Naive thymus-derived CD8-positive, alpha-beta T cell (primary cell): ENCODE data around the gene GPR3. TPM values are rescaled to one million over a fixed set of nuclear protein-coding genes. Genes with fewer than 3 reads are reported as not detected.
A peak's percentile ranks its signal among the peaks of the same experiment; 100 is the strongest.

ENCODE experiments used
- ATAC-seq, 2 donors: fragments of 150-1000 bp; cut with Tn5 transposase in 1 of 2; sonication (Bioruptor Pico), chemical (Tn5 transposase) in 1 of 2; 1 replicate in 1 of 2; 2 replicates in 1 of 2; pipeline ENCODE4 v1.10.0; 2021; ENCODE audit warnings: mild to moderate bottlenecking in 2 of 2, moderate library complexity in 2 of 2
- POLR2A ChIA-PET: fragments of 350-600 bp; sonication (Branson Sonifier 250); formaldehyde crosslinking; loops from one replicate; lab custom pipeline; 2021; ENCODE audit warnings: antibody characterized with exemption; lab: Charles Lee
- DNase-seq, 10 donors: peaks; one replicate each; pipeline versions ENCODE4 v3.0.0 to v3.0.0-alpha.2; 2020 to 2022
- H3K27ac Mint-ChIP-seq, 10 donors: one replicate each; pipeline ENCODE4 v1.8.0; 2020 to 2022; ENCODE audit warnings: mild to moderate bottlenecking in 10 of 10, mixed read lengths in 10 of 10, moderate library complexity in 4 of 10, inconsistent platforms in 1 of 10
- H3K27me3 Mint-ChIP-seq, 5 donors: one replicate each; pipeline ENCODE4 v1.8.0; 2021 to 2022; ENCODE audit warnings: mixed read lengths in 5 of 5
- H3K36me3 Mint-ChIP-seq, 3 donors: one replicate each; pipeline ENCODE4 v1.8.0; 2020 to 2022; ENCODE audit warnings: mixed read lengths in 3 of 3, mild to moderate bottlenecking in 2 of 3, inconsistent platforms in 1 of 3
- H3K4me1 Mint-ChIP-seq, 4 donors: one replicate each; pipeline ENCODE4 v1.8.0; 2021 to 2022; ENCODE audit warnings: mixed read lengths in 4 of 4
- H3K4me3 Mint-ChIP-seq, 10 donors: one replicate each; pipeline ENCODE4 v1.8.0; 2020 to 2022; ENCODE audit warnings: mild to moderate bottlenecking in 10 of 10, mixed read lengths in 10 of 10, moderate library complexity in 6 of 10, inconsistent platforms in 1 of 10
- H3K9me3 Mint-ChIP-seq, 9 donors: one replicate each; pipeline ENCODE4 v1.8.0; 2020 to 2022; ENCODE audit warnings: mixed read lengths in 9 of 9, mild to moderate bottlenecking in 3 of 9, inconsistent platforms in 1 of 9, moderate library complexity in 1 of 9
- polyA plus RNA-seq, 3 donors: library from polyadenylated mRNA; unstranded; fragments of 300-500 nt; fragmentation: Illumina TruSeq; gene quantifications; one replicate each; pipeline ENCODE4 v1.2.3, GENCODE V29; 2021
- total RNA-seq, 8 experiments: library from RNA in 2 of 8; stranded (reverse) in 2 of 8; gene quantifications; one replicate each; pipeline ENCODE4 v1.2.3 and lab custom pipeline; 2021 to 2026

Gene GPR3
- total and polyA plus RNA-seq, 5 experiments from 2014 or later = 0.10 to 0.28 TPM; not detected in 3

- H3K9me3 Mint-ChIP-seq = no peaks in the 10 kb centered on the region
- DNase-seq (peak in 5 of 10 donors; percentile 28 to 61 (median 30)), ATAC-seq (peak; percentile 8 to 51)
- H3K27me3 Mint-ChIP-seq = no peaks in the 10 kb centered on the region
- H3K36me3 Mint-ChIP-seq = no peaks in the 10 kb centered on the region
- H3K27ac Mint-ChIP-seq = peak overlapping the region in 9 of 10 donors; percentile 46 to 92 (median 71)
- POLR2A ChIA-PET = interaction anchor here (1.9 to 9.7 kb wide), 2 partner anchors 11 to 18 kb away, joined by 6 to 142 read pairs; partner anchors contain the start of gene SYTL1
- peaks cover 22 to 68% (median 61%) of the 10 kb centered on the region in 4 donors for H3K4me1 Mint-ChIP-seq
- peak overlapping the region; percentile 64 to 88 (median 79) for H3K4me3 Mint-ChIP-seq
Observed at GRCh38 chr1:27360159-27361043, 32.0 kb upstream of the GPR3 start.

GRCh38 chr1:27361044-27361402 is 31.4 kb upstream of the GPR3 start:
- H3K27me3 Mint-ChIP-seq = no peaks in the 10 kb centered on the region
- peak overlapping the region in 2 of 10 donors; percentile 19 to 25 for H3K27ac Mint-ChIP-seq
- no peaks in the 10 kb centered on the region for H3K9me3 Mint-ChIP-seq
- POLR2A ChIA-PET = interaction anchor here (1.3 to 1.9 kb wide), 2 partner anchors 12 to 22 kb away, joined by 3 to 6 read pairs; partner anchors contain the start of gene CD164L2
- DNase-seq (no peak), ATAC-seq (no peak)
- no peaks in the 10 kb centered on the region for H3K36me3 Mint-ChIP-seq
- H3K4me1 Mint-ChIP-seq = peaks cover 25 to 66% (median 61%) of the 10 kb centered on the region in 4 donors
- peak overlapping the region in 9 of 10 donors; percentile 40 to 88 (median 72) for H3K4me3 Mint-ChIP-seq

DNA sequence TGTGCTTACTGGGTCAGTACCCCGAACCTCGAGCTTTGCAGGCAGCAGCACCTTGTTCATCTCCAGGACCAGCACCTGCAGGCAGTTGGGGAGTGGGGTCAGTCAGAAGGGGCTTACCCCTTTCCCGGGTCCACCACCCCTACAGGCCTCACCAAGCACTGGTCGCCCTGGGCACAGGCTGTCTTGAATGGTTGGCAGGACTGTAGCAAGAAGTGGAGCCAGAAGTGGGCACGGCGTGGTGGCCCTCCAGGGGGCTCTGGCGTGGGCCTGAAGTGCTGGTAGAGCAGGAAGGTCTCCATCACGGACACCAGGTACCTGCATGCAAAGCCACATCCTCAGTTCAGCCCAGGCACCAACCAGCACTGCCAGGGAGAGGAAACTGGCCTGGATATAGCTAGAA is 30.9 kb upstream of the GPR3 start:
- Mint-ChIP-seq H3K27ac (peak overlapping the region in 1 of 10 donors; percentile 41), H3K4me3 (peak overlapping the region in 5 of 10 donors; percentile 18 to 79 (median 45)), H3K27me3 (no peaks in the 10 kb centered on the region), H3K9me3 (no peaks in the 10 kb centered on the region), H3K4me1 (peaks cover 25 to 62% (median 58%) of the 10 kb centered on the region in 4 donors), H3K36me3 (no peaks in the 10 kb centered on the region)
- no peak for ATAC-seq
- DNase-seq = no peak
- POLR2A ChIA-PET = interaction anchor here (0.6 to 1.9 kb wide), 3 partner anchors 9 to 21 kb away, joined by 3 to 6 read pairs (median 3); partner anchors contain the start of gene CD164L2

- H3K4me3 Mint-ChIP-seq = peak overlapping the region in 7 of 10 donors; percentile 38 to 78 (median 50)
- peaks cover 25 to 58% (median 48%) of the 10 kb centered on the region in 4 donors for H3K4me1 Mint-ChIP-seq
- peak overlapping the region in 2 of 10 donors; percentile 28 to 71 for H3K27ac Mint-ChIP-seq
Observed at GRCh38 chr1:27363766-27364695, 28.4 kb upstream of the GPR3 start.

GRCh38 chr1:27364696-27365371 is 27.6 kb upstream of the GPR3 start:
- Mint-ChIP-seq H3K36me3 (no peaks in the 10 kb centered on the region), H3K9me3 (no peaks in the 10 kb centered on the region), H3K27ac (peak overlapping the region in 6 of 10 donors; percentile 29 to 92 (median 60)), H3K4me3 (peak overlapping the region; percentile 81 to 92 (median 86)), H3K4me1 (peaks cover 18 to 58% (median 47%) of the 10 kb centered on the region in 4 donors), H3K27me3 (no peaks in the 10 kb centered on the region)
- ATAC-seq (no peak), DNase-seq (no peak)
- POLR2A ChIA-PET = interaction anchor here (0.5 to 3.2 kb wide), 7 partner anchors 8 to 43 kb away, joined by 3 to 31 read pairs (median 8); partner anchors contain the start of gene SYTL1

More at GRCh38 chr1:27363766-27364695, 28.4 kb upstream of the GPR3 start:
- no peak for ATAC-seq
- DNase-seq = no peak
- Mint-ChIP-seq H3K9me3 (no peaks in the 10 kb centered on the region), H3K27me3 (no peaks in the 10 kb centered on the region), H3K36me3 (no peaks in the 10 kb centered on the region)
- POLR2A ChIA-PET = interaction anchor here (0.5 to 3.2 kb wide), 2 partner anchors 7 to 26 kb away, joined by 3 to 31 read pairs; no protein-coding TSS in a partner anchor

- Mint-ChIP-seq H3K27me3 (no peaks in the 10 kb centered on the region), H3K36me3 (no peaks in the 10 kb centered on the region), H3K9me3 (no peaks in the 10 kb centered on the region), H3K4me3 (peak overlapping the region; percentile 81 to 92 (median 86)), H3K4me1 (peaks cover 14 to 55% (median 43%) of the 10 kb centered on the region in 4 donors), H3K27ac (peak overlapping the region in 9 of 10 donors; percentile 44 to 92 (median 73))
- peak; percentile 66 to 67 for ATAC-seq
- POLR2A ChIA-PET = interaction anchor here (0.5 to 3.2 kb wide), 7 partner anchors 8 to 44 kb away, joined by 3 to 31 read pairs (median 8); partner anchors contain the start of gene SYTL1
- peak; percentile 29 to 84 (median 72) for DNase-seq
Observed at GRCh38 chr1:27365372-27366112, 26.9 kb upstream of the GPR3 start.

- POLR2A ChIA-PET = interaction anchor here (1.1 to 3.2 kb wide), 6 partner anchors 9 to 37 kb away, joined by 3 to 31 read pairs (median 6); partner anchors contain the start of gene SYTL1
- H3K4me1 Mint-ChIP-seq = peaks cover 14 to 49% (median 43%) of the 10 kb centered on the region in 4 donors
- H3K27ac Mint-ChIP-seq = peak overlapping the region in 6 of 10 donors; percentile 44 to 92 (median 66)
Observed at GRCh38 chr1:27366113-27366410, 26.4 kb upstream of the GPR3 start.

DNA sequence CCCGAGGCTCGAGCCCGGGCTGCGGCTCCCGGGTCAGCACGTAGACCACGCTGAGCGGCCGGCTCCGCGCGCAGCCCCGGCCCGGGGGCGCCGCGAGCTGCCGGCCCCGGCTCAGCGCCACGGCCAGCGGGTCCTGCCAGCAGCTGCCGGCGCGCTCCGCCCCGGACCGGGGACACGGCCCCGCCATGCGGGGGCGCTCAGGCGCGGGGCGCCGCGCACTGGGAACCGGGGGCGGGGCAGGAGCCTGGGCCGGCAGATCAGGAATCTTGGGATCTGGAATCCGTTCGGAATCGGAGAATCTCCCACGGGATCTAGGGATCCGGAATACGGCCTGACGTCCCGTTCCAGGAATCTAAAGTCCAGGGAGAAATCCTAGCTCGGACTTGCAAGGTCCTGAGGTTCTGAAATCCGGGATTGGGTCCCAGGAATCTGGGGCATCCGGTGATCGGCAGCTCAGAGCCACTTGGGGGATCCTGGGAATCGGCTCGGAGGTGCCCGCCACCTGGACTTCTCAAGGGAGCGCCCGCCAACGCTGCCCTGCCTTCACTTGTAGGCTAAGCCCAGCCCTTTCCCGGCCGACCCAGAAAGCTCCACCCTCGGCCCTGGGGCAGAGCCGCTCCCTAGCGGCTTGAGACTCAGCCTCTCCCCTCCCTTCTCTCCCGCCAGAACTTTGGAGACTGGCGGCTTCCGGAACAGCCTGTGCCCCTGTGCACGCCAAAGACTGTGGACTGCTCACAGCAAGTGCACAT is 25.8 kb upstream of the GPR3 start, which contains the start of gene MAP3K6:
Gene MAP3K6, minus strand, starts transcription at position 551 of the 749 bp plus-strand sequence. Its CDS starts 364 bp downstream, at position 187.
- POLR2A ChIA-PET = interaction anchor here (2.2 to 3.2 kb wide), 3 partner anchors 10 to 24 kb away, joined by 8 to 31 read pairs (median 9); partner anchors contain the start of gene SYTL1
- Mint-ChIP-seq H3K36me3 (no peaks in the 10 kb centered on the region), H3K4me1 (peaks cover 14 to 47% (median 41%) of the 10 kb centered on the region in 4 donors), H3K4me3 (peak within 1 kb of the TSS; percentile 81 to 92 (median 86)), H3K27me3 (no peaks in the 10 kb centered on the region), H3K9me3 (no peaks in the 10 kb centered on the region), H3K27ac (peak within 1 kb of the TSS in 8 of 10 donors; percentile 42 to 92 (median 66))
- ATAC-seq (peak; percentile 55 to 57), DNase-seq (peak in 3 of 10 donors; percentile 41 to 49 (median 43))

More at GRCh38 chr1:27366113-27366410, 26.4 kb upstream of the GPR3 start:
- Mint-ChIP-seq H3K36me3 (no peaks in the 10 kb centered on the region), H3K9me3 (no peaks in the 10 kb centered on the region), H3K4me3 (peak overlapping the region; percentile 81 to 92 (median 86)), H3K27me3 (no peaks in the 10 kb centered on the region)
- DNase-seq = peak in 9 of 10 donors; percentile 41 to 84 (median 59)
- ATAC-seq = peak; percentile 71 to 76

DNA sequence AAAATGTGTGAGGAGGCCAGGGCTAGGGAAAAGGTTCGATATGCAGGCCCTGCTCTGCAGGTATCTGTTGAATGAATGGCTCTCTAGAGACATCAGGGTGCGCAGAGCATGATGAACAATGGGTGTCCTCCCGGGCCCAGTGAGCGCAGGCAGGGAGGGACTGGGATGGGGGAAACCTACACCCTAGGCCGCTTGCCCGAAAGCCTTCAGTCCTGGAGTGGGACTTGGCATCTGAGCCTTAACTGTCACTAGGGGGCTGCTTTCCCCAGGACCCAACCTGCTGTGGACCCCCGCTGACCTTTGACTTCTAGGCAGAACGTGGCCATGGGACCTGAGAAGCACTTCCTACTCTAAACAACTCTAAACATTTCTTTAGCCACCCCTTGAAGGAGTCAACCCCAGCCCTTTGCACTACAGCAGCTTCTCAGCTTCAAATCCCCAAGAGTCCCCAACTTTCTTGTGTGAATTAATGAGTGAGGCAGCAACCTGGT is 25.2 kb upstream of the GPR3 start:
- Mint-ChIP-seq H3K4me3 (peak overlapping the region; percentile 68 to 86 (median 81)), H3K4me1 (peaks cover 14 to 50% (median 41%) of the 10 kb centered on the region in 4 donors), H3K9me3 (no peaks in the 10 kb centered on the region), H3K27me3 (no peaks in the 10 kb centered on the region), H3K27ac (peak overlapping the region in 5 of 10 donors; percentile 6 to 87 (median 42)), H3K36me3 (no peaks in the 10 kb centered on the region)
- ATAC-seq = no peak
- POLR2A ChIA-PET = interaction anchor here (1.2 to 3.2 kb wide), 3 partner anchors 10 to 21 kb away, joined by 5 to 31 read pairs (median 8); no protein-coding TSS in a partner anchor
- DNase-seq = no peak
